Measurements from ENCODE around the gene GNB1L. TPM values are rescaled to one million over a fixed set of nuclear protein-coding genes. Genes with fewer than 3 reads are reported as not detected.

GNB1L gene
- total and polyA plus RNA-seq, 9 of the 15 experiments (the other 6 are each of a cell fraction or from before 2014, with no cell fraction given) = 0.56 to 50.5 (median 10.2) TPM

GRCh38 chr22:19880786-19881569 lies 26.3 kb upstream of the GNB1L start (continued):
- no peak for TF ChIP-seq ZNF512 (tag; IDR thresholded peaks at IDR 0.05)
- no peak for TF ChIP-seq ZNF584 (CRISPR knock-in tag; IDR thresholded peaks at IDR 0.05; ENCODE audit: low read depth)
- TF ChIP-seq ZNF586 (CRISPR knock-in tag; conservative IDR thresholded peaks at IDR 0.05) = no peak
- TF ChIP-seq POLR2AphosphoS5 (IDR thresholded peaks at IDR 0.05; ENCODE audit: control insufficient read depth, insufficient read depth, low read depth, low read length) = no peak
- 0 out of 2 replicates have a peak, but pooled peaks have one; percentile 37 for TF ChIP-seq TAF15 (IDR thresholded peaks at IDR 0.05; ENCODE audit: low read depth, low read length)
- no peak for TF ChIP-seq POLR2G (IDR thresholded peaks at IDR 0.05; ENCODE audit: low read depth, low read length)
- TF ChIP-seq ZBTB1 (CRISPR knock-in tag; IDR thresholded peaks at IDR 0.05; ENCODE audit: borderline replicate concordance, low read depth) = no peak
- TF ChIP-seq KLF16 (IDR thresholded peaks at IDR 0.05) = no peak
- TF ChIP-seq U2AF2 (optimal IDR thresholded peaks at IDR 0.05; ENCODE audit: low read depth, low read length) = no peak
- no peak for TF ChIP-seq E2F4 (CRISPR knock-in tag; IDR thresholded peaks at IDR 0.05; ENCODE audit: low read depth)
- no peak for TF ChIP-seq HMBOX1 (IDR thresholded peaks at IDR 0.05)
- TF ChIP-seq MITF (IDR thresholded peaks at IDR 0.05) = no peak
- TF ChIP-seq FIP1L1 (IDR thresholded peaks at IDR 0.05; ENCODE audit: low read depth, low read length, poor library complexity, severe bottlenecking) = no peak
- no peak for TF ChIP-seq POU5F1 (IDR thresholded peaks at IDR 0.05; ENCODE audit: borderline replicate concordance, low read depth, low read length, partially characterized antibody)
- TF ChIP-seq ZKSCAN3 (CRISPR knock-in tag; IDR thresholded peaks at IDR 0.05) = no peak
- TF ChIP-seq ZNF436 (CRISPR knock-in tag; IDR thresholded peaks at IDR 0.05) = no peak
- TF ChIP-seq TFE3 (CRISPR knock-in tag; IDR thresholded peaks at IDR 0.05) = no peak
